SK-N-SH (cell line): ENCODE data around the gene METTL13.

Experiments
- EP300 ChIP-seq, 2 experiments: IDR thresholded peaks; 2 replicates each; pipeline versions ENCODE4 v1.4.0 to v1.6.1; 2012; ENCODE audit warnings: borderline replicate concordance in 1 of 2, low read depth in 1 of 2, low read length in 1 of 2
- FOSL2 ChIP-seq: IDR thresholded peaks from 2 replicates; pipeline ENCODE4 v1.4.0; 2012; ENCODE audit warnings: low read depth, mild to moderate bottlenecking, moderate library complexity, borderline replicate concordance
- MAX ChIP-seq: IDR thresholded peaks from 2 replicates; pipeline ENCODE4 v1.4.0; 2012; ENCODE audit warnings: low read depth
- MXI1 ChIP-seq: IDR thresholded peaks from 2 replicates; pipeline ENCODE4 v1.6.1; 2012; ENCODE audit warnings: mild to moderate bottlenecking, low read depth, low read length, improper control_type of control experiment
- NRF1 ChIP-seq: IDR thresholded peaks from 2 replicates; pipeline ENCODE4 v1.6.1; 2012; ENCODE audit warnings: low read depth, mild to moderate bottlenecking, low read length
- POLR2AphosphoS5 ChIP-seq: IDR thresholded peaks from 2 replicates; pipeline ENCODE4 v1.6.1; 2012; ENCODE audit warnings: low read depth, low read length
- RAD21 ChIP-seq: IDR thresholded peaks from 2 replicates; pipeline ENCODE4 v1.6.1; 2012; ENCODE audit warnings: mild to moderate bottlenecking, low read length
- RXRA ChIP-seq: IDR thresholded peaks from 2 replicates; pipeline ENCODE4 v1.4.0; 2012; ENCODE audit warnings: low read depth, mild to moderate bottlenecking, borderline replicate concordance
- SMC3 ChIP-seq: IDR thresholded peaks from 2 replicates; pipeline ENCODE4 v1.6.1; 2012; ENCODE audit warnings: low read depth, low read length, improper control_type of control experiment
- USF2 ChIP-seq: fragments of 150-350 bp; IDR thresholded peaks from 2 replicates; pipeline ENCODE4 v1.6.1; 2017; ENCODE audit warnings: antibody characterized with exemption, low read length, low read depth, borderline replicate concordance
- TF ChIP-seq, protein P1 (sequence below): fragments of 200-600 bp; sonication (generic); IDR thresholded peaks from 2 replicates; pipeline ENCODE4 v1.6.1; 2017; ENCODE audit warnings: antibody characterized with exemption, mild to moderate bottlenecking, moderate library complexity
- TF ChIP-seq, protein P2 (sequence below): IDR thresholded peaks from 2 replicates; pipeline ENCODE4 v1.4.0; 2012; ENCODE audit warnings: low read depth, borderline replicate concordance

GRCh38 chr1:171814692-171815091, 33.2 kb downstream of the METTL13 start:
- TF ChIP-seq MAX (no peak), SMC3 (no peak), RAD21 (no peak), USF2 (no peak), FOSL2 (no peak), MXI1 (no peak), NRF1 (no peak), EP300 (IDR thresholded peaks at IDR 0.05; ENCODE audit: borderline replicate concordance in 1 of 2, low read depth in 1 of 2, low read length in 1 of 2) (no peak), POLR2AphosphoS5 (no peak), RXRA (no peak)
- TF ChIP-seq, protein P1, sequence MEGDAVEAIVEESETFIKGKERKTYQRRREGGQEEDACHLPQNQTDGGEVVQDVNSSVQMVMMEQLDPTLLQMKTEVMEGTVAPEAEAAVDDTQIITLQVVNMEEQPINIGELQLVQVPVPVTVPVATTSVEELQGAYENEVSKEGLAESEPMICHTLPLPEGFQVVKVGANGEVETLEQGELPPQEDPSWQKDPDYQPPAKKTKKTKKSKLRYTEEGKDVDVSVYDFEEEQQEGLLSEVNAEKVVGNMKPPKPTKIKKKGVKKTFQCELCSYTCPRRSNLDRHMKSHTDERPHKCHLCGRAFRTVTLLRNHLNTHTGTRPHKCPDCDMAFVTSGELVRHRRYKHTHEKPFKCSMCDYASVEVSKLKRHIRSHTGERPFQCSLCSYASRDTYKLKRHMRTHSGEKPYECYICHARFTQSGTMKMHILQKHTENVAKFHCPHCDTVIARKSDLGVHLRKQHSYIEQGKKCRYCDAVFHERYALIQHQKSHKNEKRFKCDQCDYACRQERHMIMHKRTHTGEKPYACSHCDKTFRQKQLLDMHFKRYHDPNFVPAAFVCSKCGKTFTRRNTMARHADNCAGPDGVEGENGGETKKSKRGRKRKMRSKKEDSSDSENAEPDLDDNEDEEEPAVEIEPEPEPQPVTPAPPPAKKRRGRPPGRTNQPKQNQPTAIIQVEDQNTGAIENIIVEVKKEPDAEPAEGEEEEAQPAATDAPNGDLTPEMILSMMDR: no peak
- TF ChIP-seq, protein P2, sequence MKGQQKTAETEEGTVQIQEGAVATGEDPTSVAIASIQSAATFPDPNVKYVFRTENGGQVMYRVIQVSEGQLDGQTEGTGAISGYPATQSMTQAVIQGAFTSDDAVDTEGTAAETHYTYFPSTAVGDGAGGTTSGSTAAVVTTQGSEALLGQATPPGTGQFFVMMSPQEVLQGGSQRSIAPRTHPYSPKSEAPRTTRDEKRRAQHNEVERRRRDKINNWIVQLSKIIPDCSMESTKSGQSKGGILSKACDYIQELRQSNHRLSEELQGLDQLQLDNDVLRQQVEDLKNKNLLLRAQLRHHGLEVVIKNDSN: no peak
